VCaP (cell line): ENCODE measurements around the gene MAP3K3.

ENCODE experiments used
- H3K27ac ChIP-seq: fragments of 450-650 bp; 2 replicates; pipeline ENCODE4 v1.5.1; 2017
- CTCF ChIP-seq: fragments of 450-650 bp; conservative IDR thresholded peaks from 2 replicates; pipeline ENCODE4 v1.5.1; 2017; ENCODE audit warnings: mild to moderate bottlenecking, moderate library complexity

Gene MAP3K3

GRCh38 chr17:63622574-63623390 is 565 bp downstream of the MAP3K3 start:
- no peak for TF ChIP-seq CTCF
- H3K27ac ChIP-seq: peak overlapping the region; percentile 88

- H3K27ac ChIP-seq: peak overlapping the region; percentile 88
- no peak for TF ChIP-seq CTCF
These were observed 1.7 kb downstream of the MAP3K3 start for GRCh38 chr17:63623786-63624530.

- no peak for TF ChIP-seq CTCF
- peak overlapping the region; percentile 88 for H3K27ac ChIP-seq
These were observed 2.3 kb downstream of the MAP3K3 start for GRCh38 chr17:63624531-63624880.

GRCh38 chr17:63626551-63627180 is 4.4 kb downstream of the MAP3K3 start:
- no peak for TF ChIP-seq CTCF
- H3K27ac ChIP-seq: peak overlapping the region; percentile 88

GRCh38 chr17:63629627-63630026 is 7.4 kb downstream of the MAP3K3 start:
- no peak for TF ChIP-seq CTCF
- peak overlapping the region; percentile 27 for H3K27ac ChIP-seq

GRCh38 chr17:63631062-63631461 is 8.8 kb downstream of the MAP3K3 start:
- peak overlapping the region; percentile 26; the same call in 1 of the 2 replicates for H3K27ac ChIP-seq

More at GRCh38 chr17:63631062-63631461, 8.8 kb downstream of the MAP3K3 start:
- TF ChIP-seq CTCF: no peak
